Activated T-helper 17 cell treated with anti-CD3 and anti-CD28 coated beads, Interleukin-2, amount 50 U/mL, for 72 hours (primary cell): Measurements from ENCODE around the gene RNF7. TPM values are rescaled to one million over a fixed set of nuclear protein-coding genes. Genes with fewer than 3 reads are reported as not detected.

Experiments used
- total RNA-seq, 2 donors: library from RNA; stranded (reverse); gene quantifications; one replicate each; pipeline ENCODE4 v1.2.3, GENCODE V29; 2022

The RNF7 gene
- total RNA-seq, 2 donors from 2014 or later, result 55.5 to 80.2 TPM

Other genes starting within 250 kb of the RNF7 start
- gene GRK7, start 25.1 kb downstream of the RNF7 start, total RNA-seq, result under 1 TPM in 1 of 2 donors, not detected in 1; 0.09 TPM
- 100 to 1,000 TPM in 1 of 2 donors, 10 to 100 TPM in 1; 93.6 to 194 TPM for gene ATP1B3, start 138.3 kb downstream of the RNF7 start, total RNA-seq